Astrocyte of the spinal cord (primary cell): ENCODE measurements around the gene LTK.
"Not testable (repeated sequence)": the region's sequence is repeated elsewhere in the genome, so short reads cannot be mapped to it uniquely, and the experiment has no call there.

Experiments
- DNase-seq: peaks from one replicate; pipeline ENCODE4 v3.0.0; 2011; ENCODE audit warnings: low read depth, low spot score
- H3K4me3 ChIP-seq: 2 replicates; pipeline ENCODE4 v1.5.1; 2011; ENCODE audit warnings: low read depth, mild to moderate bottlenecking, low read length, moderate library complexity
- CTCF ChIP-seq: IDR thresholded peaks from 2 replicates; pipeline ENCODE4 v1.5.1; 2012; ENCODE audit warnings: low read depth, mild to moderate bottlenecking, low read length, inconsistent platforms
- in situ Hi-C: cut with HindIII; loops from 2 replicates; pipeline ENCODE4 v1.10.0; 2017; ENCODE audit warnings: low sequenced_read_pairs

Gene LTK

GRCh38 chr15:41474436-41474835 is 39.2 kb downstream of the LTK start:
- no peak for DNase-seq
- in situ Hi-C loops: no loop called here
- TF ChIP-seq CTCF: no peak
- H3K4me3 ChIP-seq: no peak overlapping the region

- in situ Hi-C loops: no loop called here
- TF ChIP-seq CTCF: no peak
- no peak overlapping the region for H3K4me3 ChIP-seq
- no peak for DNase-seq
Measured at GRCh38 chr15:41473418-41473817, 40.2 kb downstream of the LTK start.

- H3K4me3 ChIP-seq, in situ Hi-C loops, DNase-seq: not testable (repeated sequence)
Measured at GRCh38 chr15:41469644-41470043, 44.0 kb downstream of the LTK start.

GRCh38 chr15:41466711-41467110 is 46.9 kb downstream of the LTK start:
- DNase-seq: no peak
- no peak for TF ChIP-seq CTCF
- in situ Hi-C loops: no loop called here
- H3K4me3 ChIP-seq: no peak overlapping the region

- peak; percentile 100 for TF ChIP-seq CTCF
- DNase-seq: peak; percentile 69
- H3K4me3 ChIP-seq: no peak overlapping the region
- in situ Hi-C loops: no loop called here
Measured at GRCh38 chr15:41465822-41466421, 47.7 kb downstream of the LTK start.

GRCh38 chr15:41464889-41465580 is 48.6 kb downstream of the LTK start:
- TF ChIP-seq CTCF: no peak
- no peak overlapping the region for H3K4me3 ChIP-seq
- in situ Hi-C loops: no loop called here
- DNase-seq: no peak

- H3K4me3 ChIP-seq: no peak overlapping the region
- in situ Hi-C loops: no loop called here
- DNase-seq: no peak
- no peak for TF ChIP-seq CTCF
Measured at GRCh38 chr15:41462084-41462795, 51.4 kb downstream of the LTK start.
